Stimulated activated CD4-positive, alpha-beta T cell treated with anti-CD3 and anti-CD28 coated beads, Interleukin-12 subunit alpha, Interleukin-12 subunit beta, amount 100 ng/mL, for 24 hours (primary cell): ENCODE measurements around the gene NEDD9.

Experiments
- DNase-seq, 2 experiments: peaks; one replicate each; pipeline ENCODE4 v3.0.0-alpha.2; 2020; ENCODE audit warnings: low read depth in 2 of 2

The NEDD9 gene

GRCh38 chr6:11144393-11144851 lies 88.0 kb downstream of the NEDD9 start:
- peak; percentile 51 to 75 for DNase-seq

- DNase-seq = no peak
These were observed 88.8 kb downstream of the NEDD9 start for GRCh38 chr6:11143394-11144371.

- DNase-seq = no peak
These were observed 90.0 kb downstream of the NEDD9 start for GRCh38 chr6:11142296-11143027.

GRCh38 chr6:11141295-11141694 lies 91.2 kb downstream of the NEDD9 start:
- DNase-seq = no peak

GRCh38 chr6:11140056-11140455 lies 92.4 kb downstream of the NEDD9 start:
- no peak for DNase-seq

- no peak for DNase-seq
These were observed 93.2 kb downstream of the NEDD9 start for GRCh38 chr6:11139051-11139960.

- no peak for DNase-seq
These were observed 95.7 kb downstream of the NEDD9 start for GRCh38 chr6:11136809-11137208.
